RKO (cell line): ENCODE measurements around the gene PLEKHA7.

Experiments used
- DNase-seq: peaks from one replicate; pipeline ENCODE4 v3.0.0-alpha.2; 2016; ENCODE audit warnings: low spot score

The PLEKHA7 gene

GRCh38 chr11:16788141-16789062 is 225.8 kb downstream of the PLEKHA7 start:
- peak; percentile 72 for DNase-seq

GRCh38 chr11:16787035-16787742 is 227.0 kb downstream of the PLEKHA7 start:
- DNase-seq, result no peak

GRCh38 chr11:16786131-16786530 is 228.1 kb downstream of the PLEKHA7 start:
- DNase-seq, result no peak

GRCh38 chr11:16785520-16786128 is 228.6 kb downstream of the PLEKHA7 start:
- DNase-seq, result peak; percentile 81

DNA sequence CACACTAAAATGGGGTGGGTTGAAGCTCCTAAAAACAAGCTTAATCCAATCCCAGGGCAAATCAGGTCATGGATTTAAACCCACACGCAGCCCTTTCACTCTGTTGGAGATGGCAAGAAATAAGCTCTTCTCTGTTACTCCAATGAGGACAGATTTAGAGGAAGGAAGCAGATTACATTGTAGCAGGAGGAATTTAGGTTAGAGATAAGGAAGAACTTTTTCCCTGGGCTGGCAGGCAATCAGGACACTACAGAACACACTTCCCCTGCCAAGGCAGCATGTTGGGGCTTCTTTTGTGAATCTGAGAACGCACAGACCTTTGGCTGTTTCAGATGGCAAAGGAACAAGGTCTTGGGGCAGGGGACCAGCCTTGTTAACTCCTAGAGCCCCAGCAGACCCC is 229.5 kb downstream of the PLEKHA7 start:
- no peak for DNase-seq

DNA sequence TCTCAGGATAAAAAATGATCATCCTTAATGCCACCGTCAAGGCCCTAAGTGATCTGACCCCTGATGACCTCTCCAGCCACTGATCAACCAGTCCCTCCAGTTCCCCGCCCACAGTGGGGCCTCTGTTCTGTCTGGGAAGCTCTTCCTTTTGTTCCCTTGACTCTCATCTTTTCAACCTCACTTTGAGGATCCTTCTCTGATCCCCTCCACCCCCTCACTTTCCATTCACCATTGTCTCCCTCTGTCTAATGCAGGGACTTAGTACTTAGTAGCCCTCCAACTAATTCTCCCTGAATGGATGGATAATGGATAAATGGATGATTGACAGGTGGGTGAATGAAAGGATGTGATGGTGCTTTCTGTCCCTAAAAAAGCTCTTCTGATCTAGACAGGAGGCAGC is 230.1 kb downstream of the PLEKHA7 start:
- no peak for DNase-seq

DNA sequence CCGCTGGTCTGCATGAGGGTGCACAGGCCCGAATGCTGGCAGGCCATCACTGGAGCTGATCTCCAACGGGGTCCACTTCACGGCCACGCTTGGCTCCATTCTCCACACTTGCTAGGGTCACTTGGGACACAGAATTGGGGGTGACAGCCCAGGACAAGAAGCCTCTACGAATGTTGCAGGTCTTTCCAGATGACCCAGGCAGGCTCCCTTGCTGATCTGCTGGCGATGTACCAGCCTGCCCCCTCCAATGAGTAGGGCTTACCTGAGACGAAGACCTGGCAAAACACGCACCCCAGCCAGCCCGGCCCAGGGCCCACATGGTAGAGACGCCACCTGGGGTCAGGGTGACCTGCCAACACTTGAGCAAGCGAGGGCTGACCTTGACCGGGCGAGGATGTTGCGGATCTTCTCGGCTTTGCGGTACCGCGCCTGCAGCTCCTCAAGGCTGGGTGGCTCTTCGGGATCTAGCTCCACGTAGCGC is 230.9 kb downstream of the PLEKHA7 start:
- no peak for DNase-seq

DNA sequence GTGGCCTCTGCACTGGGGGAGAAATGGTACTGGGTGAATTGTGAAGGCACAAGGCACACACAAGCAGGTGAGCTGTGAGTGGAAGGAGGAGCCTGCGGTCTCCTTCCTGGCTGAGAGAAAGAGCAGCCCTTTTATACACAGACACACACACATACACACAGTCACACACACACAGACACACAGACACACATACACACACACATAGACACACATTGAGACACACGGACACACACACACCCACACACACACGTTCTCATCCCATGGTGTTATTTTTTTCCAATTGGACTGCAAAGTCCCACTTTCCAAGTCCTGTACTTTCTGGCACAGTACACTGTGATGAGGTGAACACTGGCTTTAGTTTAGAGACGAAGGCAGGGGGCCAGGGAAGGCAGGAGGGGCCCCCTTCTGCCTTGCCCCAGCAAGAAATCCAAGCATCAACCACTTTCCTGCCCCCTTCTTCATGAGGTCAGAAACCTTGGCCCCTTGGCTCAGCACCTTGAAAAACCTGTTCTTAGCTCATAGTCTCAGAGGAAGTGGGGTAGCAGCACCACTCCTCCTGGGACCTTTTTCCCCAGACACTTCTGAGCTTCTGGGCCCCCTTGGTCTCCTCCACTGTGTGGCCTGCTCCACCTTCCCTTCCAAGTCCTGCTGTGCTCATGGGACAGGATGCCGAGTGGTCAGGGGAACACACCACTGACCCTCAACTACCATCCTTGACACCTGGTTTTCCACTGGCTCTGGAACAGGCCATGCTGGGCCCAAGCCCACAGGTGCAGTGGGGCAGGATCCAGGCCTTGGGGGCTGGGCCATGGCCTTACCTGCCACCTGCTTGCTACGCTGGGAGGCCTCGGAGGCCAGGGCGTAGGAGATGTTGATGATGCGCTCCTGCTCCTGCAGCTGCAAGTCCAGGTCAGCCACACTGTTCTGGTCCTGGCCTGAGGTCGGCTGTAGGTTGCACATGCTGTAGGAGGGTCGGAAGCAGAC is 232.0 kb downstream of the PLEKHA7 start:
- DNase-seq, result no peak

GRCh38 chr11:16780698-16781550 is 233.3 kb downstream of the PLEKHA7 start:
- DNase-seq, result no peak

GRCh38 chr11:16780146-16780545 is 234.1 kb downstream of the PLEKHA7 start:
- DNase-seq, result no peak

- no peak for DNase-seq
Measured at GRCh38 chr11:16779436-16779835, 234.8 kb downstream of the PLEKHA7 start.

GRCh38 chr11:16778876-16779275 is 235.3 kb downstream of the PLEKHA7 start:
- no peak for DNase-seq

DNA sequence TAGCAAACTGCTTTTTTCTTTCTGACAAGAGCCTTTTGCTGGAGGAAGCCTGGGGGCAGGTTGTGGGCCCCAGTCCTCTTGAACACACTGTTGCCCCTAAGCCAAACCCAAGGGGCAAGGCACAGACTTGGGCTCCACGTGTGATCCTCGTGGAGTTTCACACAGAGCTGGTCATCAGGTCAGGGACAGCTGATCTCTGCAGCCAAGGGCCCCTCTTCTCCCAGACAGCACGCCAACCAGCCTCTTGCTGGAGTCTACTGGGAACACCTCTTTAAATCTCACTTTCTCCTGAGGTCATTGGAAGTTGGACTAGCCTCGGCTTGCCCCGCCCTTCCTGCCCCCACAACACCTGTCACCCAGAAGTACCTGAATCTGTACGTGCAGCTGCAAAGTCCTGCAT is 235.9 kb downstream of the PLEKHA7 start:
- no peak for DNase-seq

DNA sequence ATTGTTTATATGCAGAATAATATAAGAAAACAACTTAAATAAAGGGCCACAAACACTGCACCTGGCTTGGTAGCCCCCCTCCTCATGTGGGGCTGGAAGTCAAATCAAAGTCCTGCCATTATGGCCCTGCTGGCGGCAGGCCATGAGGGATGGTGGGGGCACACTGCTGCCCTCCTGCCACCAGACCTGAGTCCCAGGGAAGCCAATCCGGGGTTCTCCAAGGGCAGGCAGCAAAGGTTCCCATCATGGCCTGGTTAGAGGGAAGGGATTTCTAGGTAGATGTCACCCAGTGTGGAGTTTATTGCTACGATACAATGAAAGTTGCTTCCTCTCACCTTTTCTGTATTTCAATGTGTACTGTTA is 236.6 kb downstream of the PLEKHA7 start:
- no peak for DNase-seq

- DNase-seq, result no peak
Measured at GRCh38 chr11:16776711-16777612, 237.3 kb downstream of the PLEKHA7 start.

GRCh38 chr11:16775614-16776283 is 238.5 kb downstream of the PLEKHA7 start:
- DNase-seq, result no peak

DNA sequence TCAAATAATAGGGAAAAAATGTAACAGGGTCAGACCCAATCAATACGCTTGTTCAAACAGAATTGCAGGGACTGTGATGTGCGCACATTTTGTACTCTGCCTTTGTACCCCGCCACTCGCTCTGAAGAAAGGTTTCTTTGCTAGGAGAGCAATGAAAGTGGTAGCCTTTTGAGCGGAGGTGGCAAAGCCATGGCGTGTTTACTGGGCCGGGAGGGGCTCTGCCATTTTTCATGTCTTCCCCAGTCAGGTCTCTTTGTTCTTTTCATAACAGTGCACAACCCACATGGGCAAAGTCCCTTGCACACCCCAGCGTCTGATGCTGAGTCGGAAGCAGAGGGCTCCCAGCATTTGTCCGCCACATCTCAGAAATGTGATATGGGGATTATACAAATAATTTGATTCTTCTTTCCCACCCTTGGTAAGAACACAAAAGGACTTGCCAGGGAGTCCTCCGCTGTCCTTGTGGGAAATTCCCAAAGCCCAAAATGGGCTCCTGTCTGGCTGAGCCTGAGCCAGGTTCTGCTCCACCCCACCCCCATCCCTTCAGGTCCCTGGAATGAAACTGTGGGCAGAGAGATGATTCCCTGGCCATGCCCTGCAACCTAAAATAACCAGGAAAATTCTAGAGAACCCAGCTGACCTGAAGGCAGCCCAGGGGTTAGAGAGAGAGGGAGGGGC is 239.1 kb downstream of the PLEKHA7 start:
- no peak for DNase-seq
